Stimulated activated CD8-positive, alpha-beta memory T cell treated with anti-CD3 and anti-CD28 coated beads, Interleukin-15, amount 100 ng/mL, for 24 hours (primary cell): Measurements from ENCODE around the gene RABGAP1L.
"Not testable (repeated sequence)": the region's sequence is repeated elsewhere in the genome, so short reads cannot be mapped to it uniquely, and the experiment has no call there.

ENCODE experiments used
- DNase-seq: peaks from one replicate; pipeline ENCODE4 v3.0.0-alpha.2; 2020; ENCODE audit warnings: low read depth

Gene RABGAP1L

DNA sequence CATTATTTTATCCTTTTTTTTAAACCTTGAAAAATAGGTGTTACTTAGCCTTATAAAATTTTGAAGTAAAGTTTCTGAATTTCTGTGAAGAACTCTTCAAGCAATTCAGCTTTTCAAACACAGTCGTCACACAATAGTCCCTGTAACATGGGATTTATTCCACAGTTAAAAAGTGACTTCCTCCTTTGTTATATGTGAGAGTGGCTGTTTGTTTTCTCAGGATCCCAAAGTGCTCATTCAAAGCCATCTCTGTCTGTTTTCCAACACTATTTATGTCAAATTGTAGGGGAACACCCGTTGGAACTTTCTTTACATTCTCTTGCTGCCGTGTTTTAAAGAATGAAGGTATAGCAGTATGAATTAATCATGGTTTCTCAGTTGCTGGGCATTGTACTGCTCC is 207.6 kb downstream of the RABGAP1L start:
- DNase-seq: no peak

GRCh38 chr1:174367892-174368291 is 208.6 kb downstream of the RABGAP1L start:
- DNase-seq: no peak

GRCh38 chr1:174376030-174376429 is 216.7 kb downstream of the RABGAP1L start:
- no peak for DNase-seq

DNA sequence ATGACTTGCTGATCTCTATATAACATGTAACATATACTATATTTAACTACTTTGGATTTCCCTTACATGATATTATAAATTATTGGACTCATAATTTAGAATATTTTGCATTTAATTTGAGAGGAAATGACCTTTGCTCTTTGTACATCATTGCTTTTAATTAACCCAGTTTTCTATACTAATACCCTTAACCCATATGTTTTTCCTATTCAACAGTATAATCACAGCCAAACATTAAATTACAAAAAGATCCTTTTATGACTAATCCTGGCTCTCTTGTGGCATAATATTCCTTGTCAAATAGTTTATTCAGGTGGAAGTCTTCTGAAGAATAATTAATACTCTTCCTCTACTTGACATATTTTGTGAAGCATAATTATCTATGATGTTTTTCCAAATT is 232.4 kb downstream of the RABGAP1L start:
- no peak for DNase-seq

DNA sequence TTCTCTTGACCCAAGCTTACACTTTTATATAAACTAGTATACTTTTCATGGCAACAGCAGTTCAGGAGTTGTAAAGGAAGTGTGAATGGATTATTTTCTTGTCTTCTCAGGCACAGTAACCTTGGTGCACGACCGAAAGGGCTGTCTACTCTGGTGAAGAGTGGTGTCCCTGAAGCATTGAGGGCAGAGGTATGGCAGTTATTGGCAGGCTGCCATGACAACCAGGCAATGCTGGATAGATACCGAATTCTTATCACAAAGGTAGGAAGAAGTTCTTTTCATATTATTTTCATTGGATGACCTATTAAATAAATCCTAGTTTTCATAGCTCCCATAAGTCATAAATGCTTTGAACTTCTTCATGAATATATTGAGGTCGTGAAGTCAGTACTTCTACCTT is 234.6 kb downstream of the RABGAP1L start:
- DNase-seq: no peak

- DNase-seq: no peak
Measured at GRCh38 chr1:174397261-174397660, 237.9 kb downstream of the RABGAP1L start.

- no peak for DNase-seq
Measured at GRCh38 chr1:174398246-174398645, 238.9 kb downstream of the RABGAP1L start.

DNA sequence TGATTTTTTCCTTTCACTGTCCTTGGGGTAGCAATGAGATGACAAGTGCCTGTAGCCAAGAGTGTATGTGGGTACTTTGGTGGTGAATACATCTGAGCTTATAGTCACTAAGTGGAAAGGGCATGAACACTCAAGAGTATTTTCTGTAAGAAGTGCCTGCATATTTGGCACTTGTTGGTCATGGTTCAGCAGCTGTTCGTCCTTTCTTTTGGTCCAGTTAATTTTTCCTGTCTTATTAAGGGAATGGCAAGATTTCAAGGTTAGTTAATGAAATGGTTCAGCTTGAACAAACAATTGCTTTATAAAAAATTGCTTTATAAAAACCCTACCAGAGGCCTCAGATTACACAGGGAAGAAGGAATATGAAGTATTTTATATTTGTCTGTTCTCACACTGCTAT is 239.9 kb downstream of the RABGAP1L start:
- DNase-seq: no peak

- no peak for DNase-seq
Measured at GRCh38 chr1:174401075-174401474, 241.8 kb downstream of the RABGAP1L start.

DNA sequence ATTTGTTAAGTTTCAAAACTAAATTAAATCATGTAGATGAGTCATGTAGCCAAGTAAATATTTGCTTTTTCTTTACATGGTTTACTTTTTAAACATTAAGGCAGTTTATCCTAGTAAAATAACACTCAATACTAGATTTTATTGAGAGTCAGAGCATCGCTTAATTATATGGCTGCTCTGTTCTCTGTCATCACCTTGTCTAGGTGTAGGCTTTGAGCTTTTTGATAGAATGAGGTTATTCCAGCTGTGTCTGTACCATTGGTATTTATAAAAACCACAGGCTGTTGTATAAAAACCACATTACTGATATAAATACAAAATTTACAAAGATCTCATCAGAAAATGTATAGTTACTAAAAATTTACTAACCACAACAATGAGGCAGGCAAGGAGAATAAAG is 245.9 kb downstream of the RABGAP1L start:
- DNase-seq: no peak

- no peak for DNase-seq
Measured at GRCh38 chr1:174406421-174406820, 247.1 kb downstream of the RABGAP1L start.

- DNase-seq: no peak
Measured at GRCh38 chr1:174407665-174408064, 248.3 kb downstream of the RABGAP1L start.

DNA sequence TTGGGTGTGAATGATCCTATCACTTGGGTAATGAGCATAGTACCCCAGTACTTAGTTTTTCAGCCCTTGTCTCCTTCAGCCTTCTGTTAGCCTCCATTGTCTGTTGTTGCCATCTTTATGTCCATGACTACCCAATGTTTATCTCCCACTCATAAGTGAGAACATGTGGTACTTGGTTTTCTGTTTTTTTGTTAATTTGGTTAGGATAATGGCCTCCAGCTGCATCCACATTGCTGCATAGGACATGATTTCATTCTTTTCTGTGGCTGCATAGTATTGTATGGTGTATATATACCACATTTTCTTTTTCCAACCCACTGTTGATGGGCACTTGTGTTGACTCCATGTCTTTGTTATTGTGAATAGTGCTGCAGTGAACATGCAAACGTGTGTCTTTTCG is 248.8 kb downstream of the RABGAP1L start:
- DNase-seq: no peak

GRCh38 chr1:174409801-174410200 is 250.5 kb downstream of the RABGAP1L start:
- DNase-seq: not testable (repeated sequence)

DNA sequence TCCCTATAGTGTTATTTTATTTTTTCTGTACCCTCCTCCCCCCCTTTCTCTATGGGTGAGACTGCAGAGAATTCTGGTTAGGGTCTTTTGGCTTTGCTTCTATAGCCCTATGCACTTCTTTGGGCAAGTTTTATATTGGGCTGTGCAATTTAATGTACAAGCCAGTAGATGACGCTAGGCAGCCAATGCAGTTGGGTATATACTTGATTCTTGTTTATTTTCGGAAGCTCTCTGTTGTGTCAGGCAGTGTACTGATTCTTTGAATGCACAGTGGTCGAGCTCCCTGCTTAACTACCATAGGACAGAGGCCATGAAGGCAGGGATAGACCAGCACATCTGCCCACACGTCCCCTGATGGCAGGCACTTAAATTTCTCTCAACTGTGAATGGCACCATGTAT is 254.3 kb downstream of the RABGAP1L start:
- no peak for DNase-seq

GRCh38 chr1:174414203-174414602 is 254.9 kb downstream of the RABGAP1L start:
- DNase-seq: no peak

DNA sequence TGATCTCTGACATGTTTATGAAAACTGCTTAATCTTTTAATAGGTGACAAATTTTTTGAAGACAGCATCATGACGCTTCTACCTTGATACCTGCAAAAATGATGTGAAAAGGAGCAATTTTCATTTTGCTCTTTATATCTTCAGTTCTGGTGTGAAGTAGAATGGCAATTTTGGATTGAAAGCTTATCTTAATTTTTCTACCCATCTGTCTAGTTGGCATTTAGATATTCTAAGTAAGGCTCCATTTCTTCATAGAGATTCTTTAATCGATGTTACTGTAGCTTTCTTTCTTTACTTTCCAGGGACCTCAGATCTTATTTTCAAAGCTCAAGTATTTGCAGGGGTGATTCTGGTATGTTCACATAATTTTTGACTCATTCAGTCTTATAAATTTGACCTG is 256.2 kb downstream of the RABGAP1L start:
- no peak for DNase-seq

DNA sequence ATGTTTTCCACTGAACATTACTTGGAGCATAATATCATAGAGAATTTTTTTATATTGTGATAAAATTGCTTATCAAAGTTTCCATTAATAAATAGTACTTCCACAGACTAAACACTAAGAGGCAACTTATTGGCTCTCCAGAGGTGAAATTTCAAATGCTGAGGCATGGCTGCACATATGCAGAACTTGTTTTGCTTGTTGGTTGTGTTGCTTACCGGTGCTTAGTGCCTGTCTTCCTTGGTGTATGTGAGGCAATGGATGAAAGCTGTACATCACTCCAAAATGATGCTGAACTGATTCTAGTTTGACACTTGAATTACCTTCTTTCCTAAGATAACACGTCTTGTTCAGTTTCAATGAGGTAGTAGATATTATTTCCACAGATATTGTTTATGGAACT is 258.6 kb downstream of the RABGAP1L start:
- DNase-seq: no peak

GRCh38 chr1:174425121-174425520 is 265.8 kb downstream of the RABGAP1L start:
- no peak for DNase-seq

DNA sequence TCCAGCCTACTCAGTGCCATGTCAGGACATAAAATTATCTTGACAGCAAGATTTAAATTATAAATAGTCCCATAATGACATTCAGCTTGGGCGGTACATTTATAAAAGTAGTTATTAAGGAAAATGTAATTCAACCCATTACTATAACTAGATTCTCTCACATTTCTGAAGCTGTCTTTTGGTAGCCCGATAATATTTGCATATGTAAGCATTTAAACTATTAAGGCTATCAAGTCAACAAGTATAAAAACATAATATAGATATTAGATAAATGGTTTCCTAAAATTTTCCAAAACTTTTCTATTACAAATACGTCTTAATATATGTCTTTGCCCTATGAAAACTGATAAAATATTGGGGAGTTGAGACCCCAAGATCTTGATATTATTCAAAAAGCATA is 266.8 kb downstream of the RABGAP1L start:
- DNase-seq: no peak

- DNase-seq: no peak
Measured at GRCh38 chr1:174428033-174428432, 268.7 kb downstream of the RABGAP1L start.

- DNase-seq: no peak
Measured at GRCh38 chr1:174428739-174429138, 269.4 kb downstream of the RABGAP1L start.

DNA sequence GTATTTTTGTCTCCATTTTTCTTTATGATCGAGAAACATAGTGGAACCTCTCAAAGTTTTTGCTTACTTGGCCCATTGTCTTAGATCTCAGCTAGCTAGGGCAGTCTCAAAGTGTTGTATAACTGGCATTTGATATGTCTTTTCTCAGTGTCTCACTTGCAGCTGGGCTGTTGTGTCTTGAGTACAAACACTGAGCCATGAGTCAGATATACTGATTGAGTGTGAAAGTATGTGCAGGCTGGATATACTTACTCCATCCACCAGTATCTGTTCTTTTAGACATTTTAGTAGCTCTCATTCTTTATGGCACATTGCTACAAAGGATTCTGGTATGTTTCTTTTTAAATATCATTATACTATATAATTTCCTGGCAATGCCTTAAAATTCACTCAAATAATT is 274.1 kb downstream of the RABGAP1L start:
- DNase-seq: no peak

DNA sequence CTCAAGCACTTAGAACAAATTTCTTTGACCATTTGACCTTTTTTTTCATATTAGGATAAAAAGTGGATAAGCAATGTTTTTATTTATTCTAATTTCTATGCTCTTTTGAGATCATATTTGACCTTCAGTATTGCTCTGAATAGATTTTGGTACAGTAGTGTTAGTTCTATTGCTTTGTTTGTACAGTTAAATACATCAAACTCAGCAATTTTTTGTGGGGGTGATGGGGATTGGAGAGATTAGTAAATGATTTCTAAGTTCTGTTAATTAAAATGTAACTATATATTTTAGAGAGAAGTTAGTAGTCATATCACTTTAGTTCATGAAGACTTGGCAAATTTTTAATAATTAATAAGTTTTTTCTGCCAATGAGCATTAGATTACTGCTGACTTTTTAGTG is 286.0 kb downstream of the RABGAP1L start:
- DNase-seq: no peak

DNA sequence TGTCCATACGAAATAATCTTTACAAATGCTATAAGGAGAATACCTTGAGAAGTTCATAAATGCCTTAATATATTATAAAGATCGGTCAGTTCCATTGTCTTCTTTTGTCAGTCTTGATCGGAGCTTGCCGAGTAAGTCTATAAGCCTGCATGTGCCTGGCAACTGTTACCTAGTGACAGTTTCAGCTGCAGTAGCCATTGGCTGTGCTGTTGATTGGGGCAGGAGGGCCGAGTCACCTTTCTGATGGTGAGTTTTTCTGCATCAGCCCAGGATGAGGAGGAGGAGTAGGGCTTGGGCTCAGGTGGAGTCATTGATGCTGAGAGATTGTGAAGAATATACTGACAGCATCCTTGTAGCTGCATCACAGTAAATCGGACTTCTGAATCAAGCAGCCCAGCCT is 286.5 kb downstream of the RABGAP1L start:
- no peak for DNase-seq
